ENCODE data around the gene CCNDBP1. TPM values are rescaled to one million over a fixed set of nuclear protein-coding genes. Genes with fewer than 3 reads are reported as not detected.

Gene CCNDBP1
- total RNA-seq, 1 experiment from 2014 or later: 62.5 TPM

DNA sequence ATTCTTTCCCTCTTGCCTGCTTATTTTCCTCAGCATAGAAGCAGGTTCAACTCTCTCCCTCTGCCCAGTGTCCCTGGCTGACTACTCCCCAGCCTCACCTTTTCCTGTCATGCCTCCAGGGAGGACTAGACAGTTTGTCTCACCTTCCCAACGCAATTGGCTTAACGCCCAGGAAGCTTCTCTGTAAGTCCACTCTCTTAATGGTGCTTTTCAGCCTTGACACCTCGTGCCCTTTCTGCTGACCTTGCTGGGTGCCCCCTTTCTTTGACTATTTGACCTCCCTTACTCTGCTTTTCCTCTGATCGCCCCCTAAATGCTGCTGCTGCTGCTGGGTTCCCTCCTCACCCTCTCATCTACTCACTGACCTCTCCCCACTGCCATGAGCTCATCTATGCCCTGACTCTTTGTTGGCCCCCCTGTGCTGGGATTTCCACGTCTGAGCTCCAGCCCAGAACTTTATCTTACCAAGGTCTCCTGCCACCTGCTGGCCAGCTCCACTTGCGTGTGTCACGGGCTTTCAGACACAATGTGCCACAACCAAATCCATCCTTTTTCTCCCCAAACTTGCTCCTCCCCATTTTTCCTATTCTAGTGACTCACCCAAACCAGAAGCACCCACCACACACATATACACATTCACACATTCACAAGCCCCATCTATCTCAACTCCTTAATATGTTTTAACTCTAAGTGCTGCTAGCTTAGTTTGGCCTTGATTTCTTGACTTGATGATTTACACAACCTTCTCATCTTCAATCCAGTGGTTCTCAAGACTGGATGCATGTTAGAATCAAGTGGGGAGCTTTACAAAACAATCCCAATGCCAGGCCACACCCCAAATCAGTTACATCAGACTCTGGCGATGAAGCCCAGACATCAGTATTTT is 19.1 kb downstream of the CCNDBP1 start:
- in situ Hi-C loops (cut with HindIII; ENCODE audit: low pct_unique_long_range_greater_than_20kb, low sequenced_read_pairs) (no loop called here), intact Hi-C loops (cut with micrococcal nuclease; ENCODE audit: unreplicated experiment) (no loop called here)
- POLR2A ChIA-PET: no interaction called here
- Histone ChIP-seq H3K27me3 (ENCODE audit: control insufficient read depth, insufficient read depth, low read length) (peaks cover 3% of the 10 kb centered on the region; the same call in 1 of the 2 replicates), H3K4me3 (ENCODE audit: low read depth in 2 of 2, low read length in 2 of 2) (no peak overlapping the region), H3K27ac (ENCODE audit: low read length) (no peak overlapping the region), H3K4me1 (ENCODE audit: control insufficient read depth, insufficient read depth, low read length) (no peaks in the 10 kb centered on the region), H3K36me3 (ENCODE audit: control insufficient read depth, insufficient read depth, low read length) (no peaks in the 10 kb centered on the region), H3K9me3 (ENCODE audit: control insufficient read depth, insufficient read depth, low read depth, low read length) (no peaks in the 10 kb centered on the region)
- CTCF ChIA-PET: interaction anchor here (0.6 to 1.4 kb wide), 6 partner anchors 9 to 181 kb away, joined by 3 to 12 read pairs (median 4); no protein-coding TSS in a partner anchor
- TF ChIP-seq, protein P1, sequence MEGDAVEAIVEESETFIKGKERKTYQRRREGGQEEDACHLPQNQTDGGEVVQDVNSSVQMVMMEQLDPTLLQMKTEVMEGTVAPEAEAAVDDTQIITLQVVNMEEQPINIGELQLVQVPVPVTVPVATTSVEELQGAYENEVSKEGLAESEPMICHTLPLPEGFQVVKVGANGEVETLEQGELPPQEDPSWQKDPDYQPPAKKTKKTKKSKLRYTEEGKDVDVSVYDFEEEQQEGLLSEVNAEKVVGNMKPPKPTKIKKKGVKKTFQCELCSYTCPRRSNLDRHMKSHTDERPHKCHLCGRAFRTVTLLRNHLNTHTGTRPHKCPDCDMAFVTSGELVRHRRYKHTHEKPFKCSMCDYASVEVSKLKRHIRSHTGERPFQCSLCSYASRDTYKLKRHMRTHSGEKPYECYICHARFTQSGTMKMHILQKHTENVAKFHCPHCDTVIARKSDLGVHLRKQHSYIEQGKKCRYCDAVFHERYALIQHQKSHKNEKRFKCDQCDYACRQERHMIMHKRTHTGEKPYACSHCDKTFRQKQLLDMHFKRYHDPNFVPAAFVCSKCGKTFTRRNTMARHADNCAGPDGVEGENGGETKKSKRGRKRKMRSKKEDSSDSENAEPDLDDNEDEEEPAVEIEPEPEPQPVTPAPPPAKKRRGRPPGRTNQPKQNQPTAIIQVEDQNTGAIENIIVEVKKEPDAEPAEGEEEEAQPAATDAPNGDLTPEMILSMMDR (IDR thresholded peaks at IDR 0.05): peak; percentile 85
- no peak for TF ChIP-seq TCF7L2 (IDR thresholded peaks at IDR 0.05; ENCODE audit: low read depth, low read length)
- DNase-seq (ENCODE audit: low read depth, low spot score): no peak
- peak; percentile 72; the same call in 1 of the 2 replicates for ATAC-seq
- no TSS peak for BruUV-seq (replicated peaks)

DNA sequence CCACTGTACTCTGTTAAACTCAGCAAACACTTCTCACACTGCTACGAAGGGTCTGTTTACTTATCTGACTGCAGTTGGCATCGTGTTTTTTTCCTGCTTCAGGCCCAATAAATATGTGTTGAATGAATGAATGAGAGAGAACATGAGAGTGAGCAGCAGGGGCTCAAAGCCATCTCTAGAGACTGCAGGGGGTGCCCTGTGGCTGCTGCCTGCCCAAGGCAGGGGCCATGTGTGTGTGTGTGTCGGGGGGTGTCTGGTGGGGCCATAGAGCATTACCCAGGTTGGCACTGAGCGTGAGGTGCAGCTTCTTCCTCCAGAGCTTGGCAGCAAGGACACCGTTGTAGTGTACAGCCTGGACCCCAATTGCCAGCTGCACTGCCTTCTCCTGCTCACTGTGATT is 20.9 kb downstream of the CCNDBP1 start:
- no TSS peak for BruUV-seq (replicated peaks)
- intact Hi-C loops (cut with micrococcal nuclease; ENCODE audit: unreplicated experiment): no loop called here
- in situ Hi-C loops (cut with HindIII; ENCODE audit: low pct_unique_long_range_greater_than_20kb, low sequenced_read_pairs): no loop called here
- DNase-seq (ENCODE audit: low read depth, low spot score) (no peak), ATAC-seq (no peak)
- Histone ChIP-seq H3K36me3 (ENCODE audit: control insufficient read depth, insufficient read depth, low read length) (no peaks in the 10 kb centered on the region), H3K27ac (ENCODE audit: low read length) (no peak overlapping the region), H3K27me3 (ENCODE audit: control insufficient read depth, insufficient read depth, low read length) (peaks cover 3% of the 10 kb centered on the region; the same call in 1 of the 2 replicates), H3K4me1 (ENCODE audit: control insufficient read depth, insufficient read depth, low read length) (no peaks in the 10 kb centered on the region), H3K9me3 (ENCODE audit: control insufficient read depth, insufficient read depth, low read depth, low read length) (no peaks in the 10 kb centered on the region), H3K4me3 (ENCODE audit: low read depth in 2 of 2, low read length in 2 of 2) (no peak overlapping the region)
- TF ChIP-seq SIN3A (IDR thresholded peaks at IDR 0.05; ENCODE audit: borderline replicate concordance, insufficient read depth, low read depth, low read length) (no peak), POLR2AphosphoS5 (IDR thresholded peaks at IDR 0.05; ENCODE audit: low read depth, low read length) (no peak), TCF7L2 (IDR thresholded peaks at IDR 0.05; ENCODE audit: low read depth, low read length) (no peak)
- TF ChIP-seq, protein P2, sequence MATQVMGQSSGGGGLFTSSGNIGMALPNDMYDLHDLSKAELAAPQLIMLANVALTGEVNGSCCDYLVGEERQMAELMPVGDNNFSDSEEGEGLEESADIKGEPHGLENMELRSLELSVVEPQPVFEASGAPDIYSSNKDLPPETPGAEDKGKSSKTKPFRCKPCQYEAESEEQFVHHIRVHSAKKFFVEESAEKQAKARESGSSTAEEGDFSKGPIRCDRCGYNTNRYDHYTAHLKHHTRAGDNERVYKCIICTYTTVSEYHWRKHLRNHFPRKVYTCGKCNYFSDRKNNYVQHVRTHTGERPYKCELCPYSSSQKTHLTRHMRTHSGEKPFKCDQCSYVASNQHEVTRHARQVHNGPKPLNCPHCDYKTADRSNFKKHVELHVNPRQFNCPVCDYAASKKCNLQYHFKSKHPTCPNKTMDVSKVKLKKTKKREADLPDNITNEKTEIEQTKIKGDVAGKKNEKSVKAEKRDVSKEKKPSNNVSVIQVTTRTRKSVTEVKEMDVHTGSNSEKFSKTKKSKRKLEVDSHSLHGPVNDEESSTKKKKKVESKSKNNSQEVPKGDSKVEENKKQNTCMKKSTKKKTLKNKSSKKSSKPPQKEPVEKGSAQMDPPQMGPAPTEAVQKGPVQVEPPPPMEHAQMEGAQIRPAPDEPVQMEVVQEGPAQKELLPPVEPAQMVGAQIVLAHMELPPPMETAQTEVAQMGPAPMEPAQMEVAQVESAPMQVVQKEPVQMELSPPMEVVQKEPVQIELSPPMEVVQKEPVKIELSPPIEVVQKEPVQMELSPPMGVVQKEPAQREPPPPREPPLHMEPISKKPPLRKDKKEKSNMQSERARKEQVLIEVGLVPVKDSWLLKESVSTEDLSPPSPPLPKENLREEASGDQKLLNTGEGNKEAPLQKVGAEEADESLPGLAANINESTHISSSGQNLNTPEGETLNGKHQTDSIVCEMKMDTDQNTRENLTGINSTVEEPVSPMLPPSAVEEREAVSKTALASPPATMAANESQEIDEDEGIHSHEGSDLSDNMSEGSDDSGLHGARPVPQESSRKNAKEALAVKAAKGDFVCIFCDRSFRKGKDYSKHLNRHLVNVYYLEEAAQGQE (IDR thresholded peaks at IDR 0.05; ENCODE audit: insufficient read depth in 1 of 2, low read depth in 2 of 2, low read length in 1 of 2): no peak
- TF ChIP-seq, protein P1 (IDR thresholded peaks at IDR 0.05): no peak
- ChIA-PET CTCF (interaction anchor here (1.0 kb wide), 1 partner anchor 20 kb away, joined by 5 read pairs; no protein-coding TSS in a partner anchor), POLR2A (no interaction called here)
